SK-N-SH (cell line): ENCODE results near the gene AFF1. TPM values are rescaled to one million over a fixed set of nuclear protein-coding genes. Genes with fewer than 3 reads are reported as not detected.
A peak's percentile ranks its signal among the peaks of the same experiment; 100 is the strongest.

ENCODE experiments used
- CTCF ChIA-PET: fragments of 300-600, 350-600 bp; formaldehyde crosslinking; extraction: SDS; loops from one replicate; lab custom pipeline; 2021; lab: Yijun Ruan, JAX
- POLR2A ChIA-PET: fragments of 350-600 bp; sonication (Branson Sonifier 250); formaldehyde crosslinking; extraction: SDS; loops from one replicate; lab custom pipeline; 2020; ENCODE audit warnings: antibody characterized with exemption, inconsistent platforms; lab: Yijun Ruan, JAX
- DNase-seq: peaks from one replicate; pipeline ENCODE4 v3.0.0; 2012
- H2AFZ ChIP-seq: fragments of 200-600 bp; sonication (generic); 2 replicates; pipeline ENCODE4 v1.8.1; 2016; ENCODE audit warnings: antibody characterized with exemption, mild to moderate bottlenecking, low read depth
- H3F3A ChIP-seq: fragments of 200-600 bp; sonication (generic); replicated peaks from 2 replicates; pipeline ENCODE3; 2016; ENCODE audit warnings: antibody characterized with exemption, mild to moderate bottlenecking; ENCODE audit not compliant: insufficient read depth
- H3K27ac ChIP-seq, 2 experiments: fragments of 200-500 bp in 1 of 2; fragments of 200-600 bp in 1 of 2; sonication (Bioruptor generic) in 1 of 2; sonication (generic), shearing (Covaris generic) in 1 of 2; 2 replicates each; pipeline versions ENCODE4 v1.5.1 to v1.6.1; 2014 to 2016; ENCODE audit warnings: low read depth in 2 of 2, inconsistent platforms in 1 of 2, low read length in 1 of 2, mild to moderate bottlenecking in 1 of 2, mixed read lengths in 1 of 2
- H3K27me3 ChIP-seq: fragments of 200-600 bp; sonication (generic), shearing (Covaris generic); 2 replicates; pipeline ENCODE4 v1.6.1; 2016; ENCODE audit warnings: mixed run types; ENCODE audit not compliant: insufficient read depth
- H3K36me3 ChIP-seq, 2 experiments: fragments of 200-500 bp in 1 of 2; fragments of 200-600 bp in 1 of 2; sonication (Bioruptor generic) in 1 of 2; sonication (generic) in 1 of 2; replicated peaks in 1 of 2; 2 replicates each; pipeline versions ENCODE3 to v1.5.1; 2014 to 2016; ENCODE audit warnings: low read length in 1 of 2, mild to moderate bottlenecking in 1 of 2; ENCODE audit not compliant: insufficient read depth in 2 of 2, control insufficient read depth in 1 of 2
- H3K4me1 ChIP-seq, 2 experiments: fragments of 200-500 bp in 1 of 2; fragments of 200-600 bp in 1 of 2; sonication (Bioruptor generic) in 1 of 2; sonication (generic), shearing (Covaris generic) in 1 of 2; 2 replicates each; pipeline versions ENCODE4 v1.5.1 to v1.6.1; 2014 to 2016; ENCODE audit warnings: low read depth in 1 of 2, low read length in 1 of 2, mixed run types in 1 of 2; ENCODE audit not compliant: insufficient read depth in 2 of 2, control insufficient read depth in 1 of 2
- H3K4me2 ChIP-seq: fragments of 200-600 bp; sonication (generic), shearing (Covaris generic); 2 replicates; pipeline ENCODE4 v1.6.1; 2017; ENCODE audit warnings: mixed run types
- H3K4me3 ChIP-seq, 2 experiments: fragments of 200-500 bp in 1 of 2; fragments of 200-600 bp in 1 of 2; sonication (Bioruptor generic) in 1 of 2; sonication (generic), shearing (Covaris generic) in 1 of 2; 2 replicates each; pipeline versions ENCODE4 v1.5.1 to v1.8.1; 2014 to 2016; ENCODE audit warnings: low read depth in 2 of 2, inconsistent platforms in 1 of 2, low read length in 1 of 2, mild to moderate bottlenecking in 1 of 2, mixed read lengths in 1 of 2, moderate library complexity in 1 of 2
- H3K79me2 ChIP-seq: fragments of 200-600 bp; sonication (generic); 2 replicates; pipeline ENCODE4 v1.8.1; 2017; ENCODE audit warnings: mild to moderate bottlenecking; ENCODE audit not compliant: insufficient read depth
- H3K9ac ChIP-seq: fragments of 200-600 bp; sonication (generic); 2 replicates; pipeline ENCODE4 v1.6.1; 2017; ENCODE audit warnings: mixed run types
- H3K9me2 ChIP-seq: fragments of 200-600 bp; sonication (generic); 2 replicates; pipeline ENCODE4 v1.6.1; 2017; ENCODE audit warnings: mixed run types
- H3K9me3 ChIP-seq: fragments of 200-600 bp; sonication (generic); 2 replicates; pipeline ENCODE4 v1.6.1; 2017; ENCODE audit warnings: mixed run types, mild to moderate bottlenecking, moderate library complexity
- H4K20me1 ChIP-seq: fragments of 200-600 bp; sonication (generic); 2 replicates; pipeline ENCODE4 v1.6.1; 2017; ENCODE audit warnings: mild to moderate bottlenecking, mixed run types; ENCODE audit not compliant: insufficient read depth
- ELF1 ChIP-seq: IDR thresholded peaks from 2 replicates; pipeline ENCODE4 v1.4.0; 2012
- GATA2 ChIP-seq: sonication (generic); formaldehyde crosslinking; IDR thresholded peaks from 2 replicates; pipeline ENCODE4 v1.5.0; 2020; ENCODE audit warnings: mild to moderate bottlenecking, missing genetic modification reagents
- IRF3 ChIP-seq: fragments of 150-350 bp; IDR thresholded peaks from 2 replicates; pipeline ENCODE4 v1.6.1; 2016; ENCODE audit warnings: mild to moderate bottlenecking, low read depth, low read length
- MEF2A ChIP-seq: IDR thresholded peaks from 2 replicates; pipeline ENCODE4 v1.4.0; 2012; ENCODE audit warnings: low read depth, borderline replicate concordance
- NFIC ChIP-seq: IDR thresholded peaks from 2 replicates; pipeline ENCODE4 v1.4.0; 2012; ENCODE audit warnings: borderline replicate concordance
- POLR2AphosphoS5 ChIP-seq: IDR thresholded peaks from 2 replicates; pipeline ENCODE4 v1.6.1; 2012; ENCODE audit warnings: low read depth, low read length
- RAD21 ChIP-seq: IDR thresholded peaks from 2 replicates; pipeline ENCODE4 v1.6.1; 2012; ENCODE audit warnings: mild to moderate bottlenecking, low read length
- RFX5 ChIP-seq: IDR thresholded peaks from 2 replicates; pipeline ENCODE4 v1.6.1; 2012; ENCODE audit warnings: mild to moderate bottlenecking, improper control_type of control experiment, low read length
- TAF1 ChIP-seq: IDR thresholded peaks from 2 replicates; pipeline ENCODE4 v1.6.1; 2012; ENCODE audit warnings: low read depth, mild to moderate bottlenecking, low read length, moderate library complexity, borderline replicate concordance
- USF1 ChIP-seq: IDR thresholded peaks from 2 replicates; pipeline ENCODE4 v1.4.0; 2012; ENCODE audit warnings: low read depth, borderline replicate concordance
- whole genome bisulfite sequencing: methylation state at CpG from one replicate; pipeline ENCODE4 v1.1.6; 2017; ENCODE audit warnings: low lambda C conversion rate; 5-methylcytosine and 5-hydroxymethylcytosine counted together
- polyA plus RNA-seq, 3 experiments: library from polyadenylated mRNA; depleted of rRNA; stranded (reverse); fragments of >200 nt; gene quantifications; 2 replicates each; pipeline ENCODE4 v1.2.3, GENCODE V29; 2012
- TF ChIP-seq, protein P1 (sequence below): IDR thresholded peaks from 2 replicates; pipeline ENCODE4 v1.4.0; 2012; ENCODE audit warnings: low read depth
- TF ChIP-seq, protein P2 (sequence below): IDR thresholded peaks from 2 replicates; pipeline ENCODE4; 2012
- TF ChIP-seq, protein P3 (sequence below): fragments of 150-350 bp; IDR thresholded peaks from 2 replicates; pipeline ENCODE4 v1.6.1; 2017; ENCODE audit warnings: antibody characterized with exemption, low read length, low read depth, borderline replicate concordance
- TF ChIP-seq, protein P4 (sequence below): IDR thresholded peaks from 2 replicates; pipeline ENCODE4 v1.6.1; 2012; ENCODE audit warnings: mild to moderate bottlenecking, low read depth, low read length, moderate library complexity

AFF1 gene
- polyA plus RNA-seq, 1 of the 3 experiments (the other 2 are of a cell fraction): 2.7 TPM

DNA sequence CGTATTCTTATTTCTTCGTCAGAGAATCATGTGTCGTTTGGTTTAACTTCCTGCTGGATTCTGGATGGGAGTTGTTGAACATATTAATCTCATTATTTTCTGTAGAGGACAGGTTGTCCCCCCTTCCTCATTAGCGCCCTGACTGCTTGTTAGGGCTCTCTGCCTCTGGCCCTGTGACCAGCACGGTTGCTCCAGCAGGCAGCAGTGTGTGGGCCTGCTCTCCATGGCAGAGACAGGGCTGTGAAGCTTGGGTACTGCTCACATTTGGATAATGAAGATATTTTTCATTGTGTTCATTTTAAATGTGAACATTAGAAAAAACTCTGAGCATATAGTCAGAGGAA is 182.9 kb downstream of the AFF1 start:
- Histone ChIP-seq H3K4me3 (no peak overlapping the region), H3F3A (no peaks in the 10 kb centered on the region), H2AFZ (no peak overlapping the region), H4K20me1 (no peaks in the 10 kb centered on the region), H3K9me3 (no peaks in the 10 kb centered on the region), H3K27ac (no peak overlapping the region), H3K4me2 (no peak overlapping the region), H3K36me3 (peaks cover 18 to 22% of the 10 kb centered on the region in 2 experiments), H3K9me2 (no peaks in the 10 kb centered on the region), H3K9ac (no peak overlapping the region), H3K27me3 (no peaks in the 10 kb centered on the region), H3K79me2 (no peaks in the 10 kb centered on the region), H3K4me1 (peaks cover 0 to 3% of the 10 kb centered on the region in 2 experiments; a peak in 1 of 4 replicates)
- 92% methylated on average over 5 of the region's 5 CpGs for WGBS
- ChIA-PET CTCF (interaction anchor here (1.1 to 2.8 kb wide), 4 partner anchors 13 to 118 kb away, joined by 3 to 5 read pairs (median 4); no protein-coding TSS in a partner anchor), POLR2A (no interaction called here)
- DNase-seq: no peak
- TF ChIP-seq TAF1 (no peak), GATA2 (CRISPR knock-in tag) (no peak), RAD21 (no peak), IRF3 (no peak), ELF1 (no peak), NFIC (no peak)
- TF ChIP-seq, protein P1, sequence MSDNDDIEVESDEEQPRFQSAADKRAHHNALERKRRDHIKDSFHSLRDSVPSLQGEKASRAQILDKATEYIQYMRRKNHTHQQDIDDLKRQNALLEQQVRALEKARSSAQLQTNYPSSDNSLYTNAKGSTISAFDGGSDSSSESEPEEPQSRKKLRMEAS: no peak

GRCh38 chr4:87118421-87118820 is 183.6 kb downstream of the AFF1 start:
- no peak overlapping the region for H3K4me2 ChIP-seq
- ChIA-PET CTCF (interaction anchor here (1.0 to 2.8 kb wide), 4 partner anchors 13 to 117 kb away, joined by 3 to 5 read pairs (median 4); no protein-coding TSS in a partner anchor), POLR2A (no interaction called here)
- peaks cover 0 to 3% of the 10 kb centered on the region in 2 experiments; a peak in 1 of 4 replicates for H3K4me1 ChIP-seq
- 100% methylated on average over 1 of the region's 1 CpG for WGBS
- peaks cover 18 to 22% of the 10 kb centered on the region in 2 experiments for H3K36me3 ChIP-seq
- no peak for DNase-seq
- no peaks in the 10 kb centered on the region for H3F3A ChIP-seq
- no peaks in the 10 kb centered on the region for H4K20me1 ChIP-seq
- H3K27me3 ChIP-seq: no peaks in the 10 kb centered on the region
- peak overlapping the region in 1 of 2 experiments; percentile 4; a peak in 1 of 4 replicates for H3K27ac ChIP-seq
- H3K4me3 ChIP-seq: no peak overlapping the region
- H3K9ac ChIP-seq: no peak overlapping the region
- TF ChIP-seq GATA2 (CRISPR knock-in tag) (no peak), RFX5 (no peak), MEF2A (no peak)
- H3K9me3 ChIP-seq: no peaks in the 10 kb centered on the region
- H3K9me2 ChIP-seq: no peaks in the 10 kb centered on the region
- H3K79me2 ChIP-seq: no peaks in the 10 kb centered on the region
- H2AFZ ChIP-seq: no peak overlapping the region

GRCh38 chr4:87118826-87119225 is 184.0 kb downstream of the AFF1 start:
- H3K79me2 ChIP-seq: no peaks in the 10 kb centered on the region
- H3K9me3 ChIP-seq: no peaks in the 10 kb centered on the region
- no peak overlapping the region for H3K4me2 ChIP-seq
- H3F3A ChIP-seq: no peaks in the 10 kb centered on the region
- H3K27me3 ChIP-seq: no peaks in the 10 kb centered on the region
- H4K20me1 ChIP-seq: no peaks in the 10 kb centered on the region
- peaks cover 0 to 3% of the 10 kb centered on the region in 2 experiments; a peak in 1 of 4 replicates for H3K4me1 ChIP-seq
- ChIA-PET POLR2A (no interaction called here), CTCF (interaction anchor here (1.0 to 2.8 kb wide), 4 partner anchors 14 to 117 kb away, joined by 3 to 5 read pairs (median 4); no protein-coding TSS in a partner anchor)
- no peak overlapping the region for H3K4me3 ChIP-seq
- H3K9me2 ChIP-seq: no peaks in the 10 kb centered on the region
- H3K9ac ChIP-seq: no peak overlapping the region
- peak; percentile 31 for DNase-seq
- WGBS: 96% methylated on average over 2 of the region's 2 CpGs
- no peak overlapping the region for H2AFZ ChIP-seq
- peaks cover 15 to 22% of the 10 kb centered on the region in 2 experiments for H3K36me3 ChIP-seq
- peak overlapping the region in 1 of 2 experiments; percentile 48; a peak in 1 of 4 replicates for H3K27ac ChIP-seq
- TF ChIP-seq POLR2AphosphoS5 (no peak), USF1 (no peak)
- TF ChIP-seq, protein P2, sequence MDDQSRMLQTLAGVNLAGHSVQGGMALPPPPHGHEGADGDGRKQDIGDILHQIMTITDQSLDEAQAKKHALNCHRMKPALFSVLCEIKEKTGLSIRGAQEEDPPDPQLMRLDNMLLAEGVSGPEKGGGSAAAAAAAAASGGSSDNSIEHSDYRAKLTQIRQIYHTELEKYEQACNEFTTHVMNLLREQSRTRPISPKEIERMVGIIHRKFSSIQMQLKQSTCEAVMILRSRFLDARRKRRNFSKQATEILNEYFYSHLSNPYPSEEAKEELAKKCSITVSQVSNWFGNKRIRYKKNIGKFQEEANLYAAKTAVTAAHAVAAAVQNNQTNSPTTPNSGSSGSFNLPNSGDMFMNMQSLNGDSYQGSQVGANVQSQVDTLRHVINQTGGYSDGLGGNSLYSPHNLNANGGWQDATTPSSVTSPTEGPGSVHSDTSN: no peak
- TF ChIP-seq, protein P3, sequence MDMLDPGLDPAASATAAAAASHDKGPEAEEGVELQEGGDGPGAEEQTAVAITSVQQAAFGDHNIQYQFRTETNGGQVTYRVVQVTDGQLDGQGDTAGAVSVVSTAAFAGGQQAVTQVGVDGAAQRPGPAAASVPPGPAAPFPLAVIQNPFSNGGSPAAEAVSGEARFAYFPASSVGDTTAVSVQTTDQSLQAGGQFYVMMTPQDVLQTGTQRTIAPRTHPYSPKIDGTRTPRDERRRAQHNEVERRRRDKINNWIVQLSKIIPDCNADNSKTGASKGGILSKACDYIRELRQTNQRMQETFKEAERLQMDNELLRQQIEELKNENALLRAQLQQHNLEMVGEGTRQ: no peak
- TF ChIP-seq, protein P4, sequence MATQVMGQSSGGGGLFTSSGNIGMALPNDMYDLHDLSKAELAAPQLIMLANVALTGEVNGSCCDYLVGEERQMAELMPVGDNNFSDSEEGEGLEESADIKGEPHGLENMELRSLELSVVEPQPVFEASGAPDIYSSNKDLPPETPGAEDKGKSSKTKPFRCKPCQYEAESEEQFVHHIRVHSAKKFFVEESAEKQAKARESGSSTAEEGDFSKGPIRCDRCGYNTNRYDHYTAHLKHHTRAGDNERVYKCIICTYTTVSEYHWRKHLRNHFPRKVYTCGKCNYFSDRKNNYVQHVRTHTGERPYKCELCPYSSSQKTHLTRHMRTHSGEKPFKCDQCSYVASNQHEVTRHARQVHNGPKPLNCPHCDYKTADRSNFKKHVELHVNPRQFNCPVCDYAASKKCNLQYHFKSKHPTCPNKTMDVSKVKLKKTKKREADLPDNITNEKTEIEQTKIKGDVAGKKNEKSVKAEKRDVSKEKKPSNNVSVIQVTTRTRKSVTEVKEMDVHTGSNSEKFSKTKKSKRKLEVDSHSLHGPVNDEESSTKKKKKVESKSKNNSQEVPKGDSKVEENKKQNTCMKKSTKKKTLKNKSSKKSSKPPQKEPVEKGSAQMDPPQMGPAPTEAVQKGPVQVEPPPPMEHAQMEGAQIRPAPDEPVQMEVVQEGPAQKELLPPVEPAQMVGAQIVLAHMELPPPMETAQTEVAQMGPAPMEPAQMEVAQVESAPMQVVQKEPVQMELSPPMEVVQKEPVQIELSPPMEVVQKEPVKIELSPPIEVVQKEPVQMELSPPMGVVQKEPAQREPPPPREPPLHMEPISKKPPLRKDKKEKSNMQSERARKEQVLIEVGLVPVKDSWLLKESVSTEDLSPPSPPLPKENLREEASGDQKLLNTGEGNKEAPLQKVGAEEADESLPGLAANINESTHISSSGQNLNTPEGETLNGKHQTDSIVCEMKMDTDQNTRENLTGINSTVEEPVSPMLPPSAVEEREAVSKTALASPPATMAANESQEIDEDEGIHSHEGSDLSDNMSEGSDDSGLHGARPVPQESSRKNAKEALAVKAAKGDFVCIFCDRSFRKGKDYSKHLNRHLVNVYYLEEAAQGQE: no peak
